Measurements from ENCODE around the gene LUZP1.
A peak's percentile ranks its signal among the peaks of the same experiment; 100 is the strongest.
"Not testable (repeated sequence)": the region's sequence is repeated elsewhere in the genome, so short reads cannot be mapped to it uniquely, and the experiment has no call there.

The LUZP1 gene

DNA sequence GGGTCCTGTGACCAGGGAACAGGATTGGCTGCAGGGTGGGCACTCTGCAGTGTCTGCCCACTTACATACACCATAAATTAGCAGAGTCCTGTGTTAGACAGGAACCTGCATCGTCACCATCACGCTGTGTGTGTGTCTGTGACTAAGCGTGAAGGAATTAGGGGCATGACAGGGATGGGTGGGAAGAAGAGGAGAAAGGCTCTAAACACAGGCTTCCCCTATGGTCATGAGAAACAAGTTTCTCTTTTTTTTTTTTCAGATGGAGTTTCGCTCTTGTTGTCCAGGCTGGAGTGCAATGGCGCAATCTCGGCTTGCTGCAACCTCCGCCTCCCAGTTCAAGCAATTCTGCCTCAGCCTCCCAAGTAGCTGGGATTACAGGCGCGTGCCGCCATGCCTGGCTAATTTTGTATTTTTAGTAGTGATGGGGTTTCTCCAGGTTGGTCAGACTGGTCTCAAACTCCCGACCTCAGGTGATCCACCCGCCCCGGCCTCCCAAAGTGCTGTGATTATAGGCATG is 20.3 kb upstream of the LUZP1 start:
- not testable (repeated sequence) for DNase-seq (ENCODE audit: low read depth in 2 of 3, low spot score in 2 of 3)

GRCh38 chr1:23188434-23188884 is 19.8 kb upstream of the LUZP1 start:
- no peak for DNase-seq (ENCODE audit: low read depth in 2 of 3, low spot score in 2 of 3)

- no peak for DNase-seq (ENCODE audit: low read depth in 2 of 3, low spot score in 2 of 3)
Observed at GRCh38 chr1:23187637-23188036, 19.0 kb upstream of the LUZP1 start.

GRCh38 chr1:23185381-23185780 is 16.7 kb upstream of the LUZP1 start:
- DNase-seq (ENCODE audit: low read depth in 2 of 3, low spot score in 2 of 3) = no peak

GRCh38 chr1:23184212-23184934 is 15.7 kb upstream of the LUZP1 start:
- DNase-seq (ENCODE audit: low read depth in 2 of 3, low spot score in 2 of 3) = no peak

GRCh38 chr1:23179862-23180261 is 11.2 kb upstream of the LUZP1 start:
- no peak for DNase-seq (ENCODE audit: low read depth in 2 of 3, low spot score in 2 of 3)

GRCh38 chr1:23178950-23179349 is 10.3 kb upstream of the LUZP1 start:
- DNase-seq (ENCODE audit: low read depth in 2 of 3, low spot score in 2 of 3) = no peak

DNA sequence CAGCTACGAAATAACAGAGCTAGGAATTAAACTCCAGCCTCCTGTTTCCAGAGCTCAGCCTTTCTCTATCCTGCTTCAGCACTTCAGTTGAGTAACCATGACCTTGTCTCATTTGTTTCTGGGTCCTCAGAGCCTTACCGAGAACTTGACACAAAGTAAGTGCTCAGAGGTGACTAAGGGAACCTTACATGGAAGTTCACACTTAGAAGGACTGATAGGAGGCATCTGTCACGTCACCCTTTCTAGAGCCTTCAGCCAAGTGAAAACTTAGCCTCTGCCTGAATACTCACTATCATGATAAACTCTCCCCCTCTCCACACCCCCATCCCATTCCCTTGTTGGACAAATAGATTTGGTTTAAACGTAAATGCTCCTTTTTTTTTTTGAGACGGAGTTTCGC is 9.8 kb upstream of the LUZP1 start:
- no peak for DNase-seq (ENCODE audit: low read depth in 2 of 3, low spot score in 2 of 3)

- DNase-seq (ENCODE audit: low read depth in 2 of 3, low spot score in 2 of 3) = peak in 2 of 3 experiments; percentile 12 to 15
Observed at GRCh38 chr1:23177438-23178380, 9.1 kb upstream of the LUZP1 start.

DNA sequence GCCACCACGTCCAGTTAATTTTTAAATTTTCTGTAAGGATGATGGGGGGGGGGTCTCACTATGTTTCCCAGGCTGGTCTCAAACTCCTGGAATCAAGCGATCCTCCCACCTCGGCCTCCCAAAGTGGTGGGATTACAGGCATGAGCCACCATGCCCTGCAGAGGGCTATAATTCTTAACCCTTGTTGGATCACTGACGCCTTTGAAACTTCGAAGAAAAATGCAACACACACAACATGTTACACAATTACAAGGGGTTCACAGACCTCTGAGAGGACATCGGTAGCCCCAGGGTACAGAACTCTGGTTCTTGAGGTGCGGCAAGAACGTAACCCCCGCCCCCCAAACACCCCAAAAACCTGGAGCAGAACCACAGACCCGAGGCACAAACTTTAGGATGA is 8.4 kb upstream of the LUZP1 start:
- DNase-seq (ENCODE audit: low read depth in 2 of 3, low spot score in 2 of 3) = no peak

- DNase-seq (ENCODE audit: low read depth in 2 of 3, low spot score in 2 of 3) = no peak
Observed at GRCh38 chr1:23174426-23175110, 5.9 kb upstream of the LUZP1 start.

DNA sequence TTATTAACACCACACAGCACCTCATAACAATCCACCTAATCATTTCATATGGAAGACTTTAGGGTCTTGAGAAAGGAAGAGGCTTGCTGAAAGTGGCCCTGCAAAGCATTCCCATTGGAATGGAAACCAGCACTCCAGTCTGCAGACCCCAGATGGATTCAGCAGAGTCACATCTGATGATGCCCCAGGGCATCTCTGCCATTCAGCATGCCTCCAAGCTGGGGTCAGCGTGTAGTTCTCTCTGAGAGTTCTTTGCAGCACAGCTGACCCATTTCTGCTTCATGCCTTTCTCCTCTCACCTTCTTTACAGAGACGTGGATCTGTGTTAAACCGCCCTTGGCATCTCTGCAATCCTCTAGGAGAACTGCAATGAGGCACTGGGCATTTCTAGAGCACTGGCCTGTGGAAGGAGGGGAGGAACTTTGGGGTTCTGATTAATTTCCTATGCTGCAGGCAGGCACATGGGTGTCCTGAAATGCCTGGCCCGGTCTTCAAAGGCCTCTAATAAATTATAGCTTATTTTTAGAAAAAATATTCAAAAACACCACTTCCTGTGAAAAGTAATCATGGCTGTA is 2.6 kb upstream of the LUZP1 start:
- no peak for DNase-seq (ENCODE audit: low read depth in 2 of 3, low spot score in 2 of 3)

DNA sequence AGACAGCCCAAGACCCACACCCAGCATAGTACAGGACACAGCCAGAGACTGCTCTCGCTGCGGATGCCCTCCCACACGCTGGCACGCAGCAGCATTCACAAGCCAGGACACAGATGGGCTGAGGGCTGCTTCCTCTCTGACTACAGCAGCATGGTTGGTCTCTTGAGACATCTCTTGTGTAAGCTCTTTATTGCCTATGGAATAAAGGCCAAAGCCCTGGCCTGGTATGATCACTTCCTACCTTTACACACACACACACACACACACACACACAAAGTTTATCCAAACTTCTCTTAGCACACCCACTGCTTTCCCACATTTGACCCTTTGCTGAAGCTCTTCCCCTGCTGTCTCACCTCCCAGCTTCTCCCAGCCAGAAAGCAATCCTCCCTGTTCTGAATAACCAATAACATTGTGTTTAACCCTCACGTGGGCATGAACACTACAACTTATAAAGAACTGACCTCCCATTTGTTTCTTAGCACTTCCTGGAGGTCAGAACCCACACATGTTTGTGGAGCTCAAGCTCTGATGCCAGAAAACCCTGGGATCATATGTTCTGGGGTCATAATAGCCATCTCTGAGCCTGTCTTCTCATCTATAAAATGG is 1.2 kb upstream of the LUZP1 start:
- DNase-seq (ENCODE audit: low read depth in 2 of 3, low spot score in 2 of 3) = no peak

DNA sequence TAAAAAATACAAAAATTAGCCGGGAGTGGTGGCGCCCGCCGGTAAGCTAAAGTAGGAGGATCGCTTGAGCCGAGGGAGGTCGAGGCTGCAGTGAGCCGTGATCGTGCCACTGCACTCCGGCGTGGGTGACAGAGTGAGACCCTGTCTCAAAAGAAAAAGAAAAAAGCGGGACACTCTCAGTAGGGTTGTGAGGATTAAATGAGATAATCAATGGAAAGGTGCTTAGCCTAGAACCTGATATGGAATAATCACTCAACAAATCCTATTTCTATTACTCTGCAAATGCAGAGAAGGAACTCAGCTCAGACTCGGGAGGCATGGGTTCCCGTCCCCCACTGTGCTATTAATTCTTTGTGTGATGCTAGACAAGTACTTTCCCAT is 529 bp upstream of the LUZP1 start:
- no peak for DNase-seq (ENCODE audit: low read depth in 2 of 3, low spot score in 2 of 3)

DNA sequence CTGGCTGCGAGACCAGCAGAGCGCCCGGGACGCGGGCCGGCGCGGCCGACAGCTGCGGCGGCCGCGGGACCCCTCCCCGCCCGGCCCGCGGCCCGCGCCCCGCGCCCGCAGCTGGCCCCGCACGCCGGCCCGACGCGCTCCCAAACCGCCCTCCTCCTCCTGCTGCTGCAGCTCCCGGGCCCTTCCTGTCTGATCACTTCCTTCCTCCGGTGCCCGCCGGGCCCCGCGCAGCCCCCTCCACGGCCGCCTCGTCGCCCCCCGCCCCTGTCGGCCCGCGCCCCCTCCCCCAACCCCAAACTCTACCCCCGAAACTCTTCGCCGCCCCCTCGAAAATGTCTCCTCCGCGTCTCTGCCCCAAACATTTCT is 594 bp downstream of the LUZP1 start:
- DNase-seq (ENCODE audit: low read depth in 2 of 3, low spot score in 2 of 3) = no peak

DNA sequence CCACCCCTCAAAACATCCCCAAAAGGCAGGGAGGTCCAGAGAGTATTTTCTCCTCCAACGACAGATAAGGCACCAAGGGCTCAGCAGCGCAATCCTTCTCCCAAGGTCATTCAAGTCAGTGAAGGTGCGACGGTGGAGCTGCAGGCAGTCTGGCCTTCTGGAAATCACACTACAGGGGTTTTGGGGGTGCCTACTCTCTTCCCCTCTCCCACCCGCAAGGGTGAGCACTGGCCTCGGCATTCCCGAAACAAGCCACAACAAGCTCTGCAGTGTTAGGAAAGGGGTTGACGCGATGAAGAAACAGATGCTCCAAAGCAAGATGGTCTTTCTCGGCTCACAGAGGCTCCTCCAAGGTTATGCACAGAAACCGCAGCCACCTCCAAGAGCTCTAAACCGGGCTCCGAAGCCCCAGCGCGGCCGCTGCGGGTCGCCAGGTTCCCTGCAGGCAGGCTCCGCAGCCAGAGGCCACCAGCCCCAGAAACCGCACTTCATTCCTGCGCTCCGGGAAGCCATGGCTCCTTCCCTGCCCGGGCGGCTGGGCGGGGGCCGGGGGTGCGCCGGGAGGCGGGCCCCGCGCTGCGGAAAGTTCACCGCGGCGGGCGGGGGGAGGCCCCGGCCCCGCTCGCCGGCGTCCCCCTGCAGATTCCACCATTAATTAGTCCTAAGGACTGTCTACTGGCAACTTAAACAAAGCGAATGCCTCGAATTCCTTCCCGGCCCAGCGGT is 1.1 kb downstream of the LUZP1 start:
- peak in 1 of 3 experiments; percentile 14 for DNase-seq (ENCODE audit: low read depth in 2 of 3, low spot score in 2 of 3)

GRCh38 chr1:23166854-23167253 is 1.8 kb downstream of the LUZP1 start:
- no peak for DNase-seq (ENCODE audit: low read depth in 2 of 3, low spot score in 2 of 3)

GRCh38 chr1:23163395-23163794 is 5.3 kb downstream of the LUZP1 start:
- no peak for DNase-seq (ENCODE audit: low read depth in 2 of 3, low spot score in 2 of 3)

DNA sequence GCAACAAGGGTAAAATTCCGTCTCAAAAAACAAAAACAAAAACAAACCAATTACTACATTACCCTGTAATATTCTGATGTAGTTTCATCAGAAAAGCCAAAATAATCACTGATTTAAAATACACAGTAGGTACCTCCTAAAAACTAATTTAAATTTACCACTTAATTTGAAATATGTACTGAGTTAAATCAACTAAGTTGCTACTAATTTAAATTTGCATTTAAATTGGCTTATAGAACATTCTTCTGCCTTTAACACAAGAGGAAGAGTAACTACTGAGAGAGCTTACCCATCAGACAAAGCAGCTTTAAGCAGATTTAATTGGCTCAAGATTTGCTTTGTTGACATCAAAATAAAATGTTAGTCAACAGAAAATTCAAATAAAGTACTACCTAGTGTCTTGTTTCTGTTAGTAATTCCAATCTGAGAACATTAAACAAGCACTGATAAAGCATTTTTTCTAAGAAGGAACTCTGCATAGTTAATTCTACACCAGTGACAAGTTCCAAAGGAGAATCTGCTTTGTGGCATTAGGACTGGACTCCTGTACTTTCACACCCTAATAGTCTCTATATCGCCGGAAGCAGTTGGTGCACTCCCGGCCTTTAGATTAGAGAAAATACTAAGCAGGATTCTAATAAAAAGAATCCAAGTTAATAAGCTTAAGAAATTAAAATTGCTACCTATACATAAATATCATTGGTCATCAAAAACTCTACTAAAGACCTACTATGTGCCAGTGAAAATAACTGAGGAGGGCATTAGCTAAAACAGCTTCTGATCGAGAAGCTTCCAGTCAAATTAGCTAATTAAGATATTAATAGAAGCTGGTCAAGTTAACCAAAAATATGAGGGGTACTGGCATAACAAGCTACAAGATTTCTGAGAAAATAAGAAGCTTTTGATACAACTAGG is 8.4 kb downstream of the LUZP1 start:
- DNase-seq (ENCODE audit: low read depth in 2 of 3, low spot score in 2 of 3) = no peak
